Activated B cell treated with CpG ODN at 0.5 μM for 24 hours (primary cell): Measurements from ENCODE around the gene VPS26B. TPM values are rescaled to one million over a fixed set of nuclear protein-coding genes. Genes with fewer than 3 reads are reported as not detected.

Experiments
- ATAC-seq: fragments of 200-7000 bp; cut with Tn5 transposase; one replicate; pipeline ENCODE4 v1.10.0; 2021; ENCODE audit warnings: low read depth, mild to moderate bottlenecking, moderate library complexity
- CTCF ChIA-PET: fragments of 350-600 bp; sonication (Branson Sonifier 250); formaldehyde crosslinking; loops from one replicate; lab custom pipeline; 2021; ENCODE audit warnings: antibody characterized with exemption; lab: Charles Lee
- POLR2A ChIA-PET: fragments of 350-600 bp; sonication (Branson Sonifier 250); formaldehyde crosslinking; loops from one replicate; lab custom pipeline; 2021; ENCODE audit warnings: antibody characterized with exemption; lab: Charles Lee
- DNase-seq: peaks from one replicate; pipeline ENCODE4 v3.0.0; 2022
- H3K27ac Mint-ChIP-seq: one replicate; pipeline ENCODE4 v1.8.0; 2020; ENCODE audit warnings: mixed read lengths
- H3K27me3 Mint-ChIP-seq: one replicate; pipeline ENCODE4 v1.8.0; 2021; ENCODE audit warnings: mixed read lengths
- H3K36me3 Mint-ChIP-seq: one replicate; pipeline ENCODE4 v1.8.0; 2021; ENCODE audit warnings: low read depth, mixed read lengths
- H3K4me1 Mint-ChIP-seq: one replicate; pipeline ENCODE4 v1.8.0; 2021; ENCODE audit warnings: mixed read lengths
- H3K4me3 Mint-ChIP-seq: one replicate; pipeline ENCODE4 v1.8.0; 2020; ENCODE audit warnings: mild to moderate bottlenecking, mixed read lengths
- H3K9me3 Mint-ChIP-seq: one replicate; pipeline ENCODE4 v1.8.0; 2020; ENCODE audit warnings: mixed read lengths
- CTCF ChIP-seq: fragments of 200-600 bp; IDR thresholded peaks from one replicate; pipeline ENCODE4 v1.8.0; 2022; ENCODE audit warnings: antibody characterized with exemption, mild to moderate bottlenecking
- intact Hi-C: fragments of 100-400 bp; cut with micrococcal nuclease; formaldehyde crosslinking; loops from one replicate; pipeline ENCODE4 v1.15.1; 2024
- total RNA-seq: library from RNA; stranded (reverse); gene quantifications from 2 replicates; pipeline ENCODE4 v1.2.3, GENCODE V29; 2022

Gene VPS26B
- total RNA-seq, 1 donor from 2014 or later = 11.4 TPM

- H3K27me3 Mint-ChIP-seq = peaks cover 27% of the 10 kb centered on the region
- ATAC-seq (no peak), DNase-seq (no peak)
- H3K9me3 Mint-ChIP-seq = no peaks in the 10 kb centered on the region
- peak overlapping the region; percentile 60 for H3K4me3 Mint-ChIP-seq
- no peak for TF ChIP-seq CTCF
- intact Hi-C loops = no loop called here
- no peak overlapping the region for H3K27ac Mint-ChIP-seq
- ChIA-PET POLR2A (no interaction called here), CTCF (interaction anchor here (1.4 to 4.2 kb wide), 2 partner anchors 14 to 21 kb away, joined by 4 to 15 read pairs; no protein-coding TSS in a partner anchor)
- peaks cover 59% of the 10 kb centered on the region for H3K4me1 Mint-ChIP-seq
- H3K36me3 Mint-ChIP-seq = peaks cover 2% of the 10 kb centered on the region
These were observed 5.9 kb downstream of the VPS26B start for GRCh38 chr11:134230339-134230738.

DNA sequence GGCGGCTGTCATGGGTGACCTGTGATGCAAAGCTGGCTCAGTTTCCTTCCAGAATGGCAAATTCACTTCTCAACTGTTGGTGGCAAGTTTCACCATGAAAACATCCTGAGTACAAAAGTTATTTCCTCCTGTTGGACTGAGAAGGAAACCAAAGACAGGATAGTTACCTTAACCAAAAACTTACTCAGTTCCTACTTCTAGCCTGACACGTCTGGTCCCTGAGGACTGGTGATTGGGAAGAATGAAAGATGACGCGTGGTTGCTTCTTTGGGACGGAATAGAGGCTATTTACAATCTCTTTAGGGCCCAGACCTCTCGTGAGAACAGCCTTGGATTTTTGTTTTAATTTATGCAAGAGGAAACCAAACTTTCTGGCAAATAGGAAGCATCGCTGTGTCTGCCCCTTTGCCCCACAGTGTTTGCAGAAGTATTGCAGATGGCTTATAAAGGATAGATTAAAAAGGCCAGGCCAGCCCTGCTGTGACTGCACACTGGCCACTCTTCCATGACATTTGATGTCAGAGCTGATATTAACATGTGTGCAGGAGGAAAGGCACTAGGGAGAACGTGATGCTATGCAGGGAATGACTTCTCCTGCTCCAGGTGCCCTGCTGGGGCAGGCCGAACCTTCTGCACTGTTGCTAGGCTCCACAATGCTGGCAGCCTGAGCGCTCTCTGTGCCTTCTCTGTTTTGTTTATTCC, 7.6 kb downstream of the VPS26B start:
- ATAC-seq (no peak), DNase-seq (no peak)
- Mint-ChIP-seq H3K4me3 (no peak overlapping the region), H3K4me1 (peaks cover 51% of the 10 kb centered on the region), H3K27me3 (peaks cover 24% of the 10 kb centered on the region), H3K36me3 (peaks cover 6% of the 10 kb centered on the region), H3K27ac (no peak overlapping the region), H3K9me3 (no peaks in the 10 kb centered on the region)
- ChIA-PET POLR2A (no interaction called here), CTCF (interaction anchor here (4.2 kb wide), 1 partner anchor 13 kb away, joined by 15 read pairs; no protein-coding TSS in a partner anchor)
- TF ChIP-seq CTCF = no peak
- intact Hi-C loops = no loop called here

GRCh38 chr11:134233729-134234179, 9.3 kb downstream of the VPS26B start:
- ATAC-seq (no peak), DNase-seq (no peak)
- Mint-ChIP-seq H3K36me3 (peaks cover 9% of the 10 kb centered on the region), H3K4me3 (no peak overlapping the region), H3K27ac (no peak overlapping the region), H3K4me1 (peaks cover 36% of the 10 kb centered on the region), H3K9me3 (no peaks in the 10 kb centered on the region), H3K27me3 (peaks cover 20% of the 10 kb centered on the region)
- no peak for TF ChIP-seq CTCF
- POLR2A ChIA-PET = interaction anchor here (1.6 kb wide), 1 partner anchor 9 kb away, joined by 6 read pairs; the partner anchor contains the start of genes NCAPD3 and VPS26B
- CTCF ChIA-PET = interaction anchor here (1.0 to 1.5 kb wide), 3 partner anchors 9 to 25 kb away, joined by 3 read pairs; partner anchors contain the start of gene VPS26B
- intact Hi-C loops = no loop called here

- H3K27ac Mint-ChIP-seq = no peak overlapping the region
- intact Hi-C loops = no loop called here
- no peak overlapping the region for H3K4me3 Mint-ChIP-seq
- ChIA-PET POLR2A (no interaction called here), CTCF (interaction anchor here (1.3 kb wide), 1 partner anchor 23 kb away, joined by 3 read pairs; no protein-coding TSS in a partner anchor)
- H3K27me3 Mint-ChIP-seq = peaks cover 11% of the 10 kb centered on the region
- H3K36me3 Mint-ChIP-seq = peaks cover 18% of the 10 kb centered on the region
- H3K9me3 Mint-ChIP-seq = no peaks in the 10 kb centered on the region
- DNase-seq = no peak
- H3K4me1 Mint-ChIP-seq = peaks cover 21% of the 10 kb centered on the region
- ATAC-seq = no peak
- TF ChIP-seq CTCF = no peak
These were observed 10.9 kb downstream of the VPS26B start for GRCh38 chr11:134235399-134235798.

DNA sequence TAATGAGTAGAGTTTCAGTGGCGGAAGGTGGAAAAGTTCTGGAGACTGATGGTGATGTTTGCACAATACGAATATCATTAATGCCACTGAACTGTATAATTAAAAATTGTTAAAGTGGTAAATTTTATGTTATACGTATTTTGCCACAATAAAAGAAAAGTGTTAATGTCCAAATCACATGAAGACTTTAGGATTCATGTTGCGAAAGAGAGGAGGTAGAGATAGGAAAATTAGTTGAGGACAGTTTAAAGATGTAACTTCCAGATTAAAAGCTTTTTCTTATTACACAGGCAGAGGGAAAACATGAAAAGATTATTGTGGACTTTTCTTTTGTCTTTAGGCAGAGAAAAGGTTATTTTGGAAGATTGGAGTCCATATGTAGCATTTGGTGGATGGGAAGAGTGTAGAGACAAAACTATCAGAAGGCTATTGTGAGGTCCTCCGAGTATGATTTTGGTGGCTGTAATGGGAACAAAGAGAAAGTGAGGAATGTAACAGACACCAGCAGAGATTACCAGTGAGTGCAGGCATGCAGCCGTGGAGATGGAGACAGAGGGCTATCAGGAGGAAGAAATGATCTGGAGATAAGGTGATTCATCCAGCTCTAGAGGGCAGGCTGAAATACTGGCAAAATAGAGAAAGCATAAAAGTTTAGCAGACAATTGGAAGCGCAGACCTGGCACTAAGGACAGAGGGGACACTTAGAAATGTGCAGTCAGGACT, 12.5 kb downstream of the VPS26B start:
- no peaks in the 10 kb centered on the region for H3K9me3 Mint-ChIP-seq
- no peak overlapping the region for H3K27ac Mint-ChIP-seq
- ChIA-PET POLR2A (no interaction called here), CTCF (no interaction called here)
- H3K4me3 Mint-ChIP-seq = no peak overlapping the region
- no peak for TF ChIP-seq CTCF
- peaks cover 7% of the 10 kb centered on the region for H3K27me3 Mint-ChIP-seq
- DNase-seq = no peak
- ATAC-seq = no peak
- peaks cover 18% of the 10 kb centered on the region for H3K36me3 Mint-ChIP-seq
- H3K4me1 Mint-ChIP-seq = peaks cover 7% of the 10 kb centered on the region
- intact Hi-C loops = no loop called here
